HG02642 (cell line): ENCODE data around the gene FAM120A.
"Not testable (repeated sequence)": the region's sequence is repeated elsewhere in the genome, so short reads cannot be mapped to it uniquely, and the experiment has no call there.

Source experiments
- ATAC-seq: cut with Tn5 transposase; IDR thresholded peaks from one replicate; pipeline ENCODE4 v1.9.1; 2021; ENCODE audit warnings: mild to moderate bottlenecking; ENCODE audit not compliant: unreplicated experiment, poor library complexity

Gene FAM120A, protein sequence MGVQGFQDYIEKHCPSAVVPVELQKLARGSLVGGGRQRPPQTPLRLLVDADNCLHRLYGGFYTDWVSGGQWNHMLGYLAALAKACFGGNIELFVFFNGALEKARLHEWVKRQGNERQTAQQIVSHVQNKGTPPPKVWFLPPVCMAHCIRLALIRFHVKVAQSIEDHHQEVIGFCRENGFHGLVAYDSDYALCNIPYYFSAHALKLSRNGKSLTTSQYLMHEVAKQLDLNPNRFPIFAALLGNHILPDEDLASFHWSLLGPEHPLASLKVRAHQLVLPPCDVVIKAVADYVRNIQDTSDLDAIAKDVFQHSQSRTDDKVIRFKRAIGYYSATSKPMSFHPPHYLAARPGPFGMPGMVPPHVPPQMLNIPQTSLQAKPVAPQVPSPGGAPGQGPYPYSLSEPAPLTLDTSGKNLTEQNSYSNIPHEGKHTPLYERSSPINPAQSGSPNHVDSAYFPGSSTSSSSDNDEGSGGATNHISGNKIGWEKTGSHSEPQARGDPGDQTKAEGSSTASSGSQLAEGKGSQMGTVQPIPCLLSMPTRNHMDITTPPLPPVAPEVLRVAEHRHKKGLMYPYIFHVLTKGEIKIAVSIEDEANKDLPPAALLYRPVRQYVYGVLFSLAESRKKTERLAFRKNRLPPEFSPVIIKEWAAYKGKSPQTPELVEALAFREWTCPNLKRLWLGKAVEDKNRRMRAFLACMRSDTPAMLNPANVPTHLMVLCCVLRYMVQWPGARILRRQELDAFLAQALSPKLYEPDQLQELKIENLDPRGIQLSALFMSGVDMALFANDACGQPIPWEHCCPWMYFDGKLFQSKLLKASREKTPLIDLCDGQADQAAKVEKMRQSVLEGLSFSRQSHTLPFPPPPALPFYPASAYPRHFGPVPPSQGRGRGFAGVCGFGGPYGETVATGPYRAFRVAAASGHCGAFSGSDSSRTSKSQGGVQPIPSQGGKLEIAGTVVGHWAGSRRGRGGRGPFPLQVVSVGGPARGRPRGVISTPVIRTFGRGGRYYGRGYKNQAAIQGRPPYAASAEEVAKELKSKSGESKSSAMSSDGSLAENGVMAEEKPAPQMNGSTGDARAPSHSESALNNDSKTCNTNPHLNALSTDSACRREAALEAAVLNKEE

GRCh38 chr9:93450945-93451815 is at the start of gene FAM120A:
Gene FAM120A, plus strand, starts transcription at chr9:93451685. Its CDS starts 231 bp downstream, at chr9:93451916.
- peak; percentile 63 for ATAC-seq

DNA sequence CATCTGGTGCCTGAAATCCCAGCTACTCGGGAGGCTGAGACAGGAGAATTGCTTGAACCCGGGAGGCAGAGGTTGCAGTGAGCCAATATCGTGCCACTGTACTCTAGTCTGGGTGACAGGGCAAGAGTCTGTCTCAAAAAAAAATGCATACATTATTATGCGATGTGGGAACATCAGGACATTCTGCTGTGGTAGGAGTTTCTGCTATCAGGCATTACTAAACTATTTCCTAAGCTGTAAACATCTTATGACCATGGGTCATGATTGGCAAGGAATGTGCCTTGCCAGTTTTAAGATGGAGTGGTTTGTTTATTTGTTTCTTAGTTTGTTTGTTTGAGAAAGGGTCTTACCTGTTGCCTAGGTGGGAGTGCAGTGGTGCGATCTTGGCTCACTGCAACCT is 45.1 kb upstream of the FAM120A start:
- no peak for ATAC-seq

GRCh38 chr9:93413530-93413929 is 38.0 kb upstream of the FAM120A start:
- no peak for ATAC-seq

DNA sequence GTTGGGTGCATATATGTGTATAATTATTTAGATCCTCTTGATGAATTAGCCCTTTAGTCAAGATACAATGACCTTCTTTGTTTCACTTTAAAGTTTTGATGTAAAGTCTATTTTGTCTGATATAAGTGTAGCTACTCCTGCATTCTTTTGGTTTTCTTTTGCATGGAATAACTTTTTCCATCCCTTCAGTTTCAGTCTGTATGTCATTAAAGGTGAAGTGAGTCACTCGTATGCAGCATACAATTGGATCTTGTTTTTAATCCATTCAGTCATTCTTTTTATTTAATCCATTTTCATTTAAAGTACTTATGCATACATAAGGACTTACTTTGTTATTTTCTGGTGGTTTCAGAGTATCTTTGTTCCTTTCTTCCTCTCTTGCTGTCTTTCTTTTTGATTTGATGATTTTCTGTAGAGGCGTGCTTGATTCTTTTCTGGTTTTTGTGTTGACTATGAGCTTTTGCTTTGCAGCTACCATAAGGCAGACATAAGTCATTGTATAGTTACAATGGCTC is 36.3 kb upstream of the FAM120A start:
- ATAC-seq: no peak

GRCh38 chr9:93416530-93417235 is 34.8 kb upstream of the FAM120A start:
- ATAC-seq: no peak

DNA sequence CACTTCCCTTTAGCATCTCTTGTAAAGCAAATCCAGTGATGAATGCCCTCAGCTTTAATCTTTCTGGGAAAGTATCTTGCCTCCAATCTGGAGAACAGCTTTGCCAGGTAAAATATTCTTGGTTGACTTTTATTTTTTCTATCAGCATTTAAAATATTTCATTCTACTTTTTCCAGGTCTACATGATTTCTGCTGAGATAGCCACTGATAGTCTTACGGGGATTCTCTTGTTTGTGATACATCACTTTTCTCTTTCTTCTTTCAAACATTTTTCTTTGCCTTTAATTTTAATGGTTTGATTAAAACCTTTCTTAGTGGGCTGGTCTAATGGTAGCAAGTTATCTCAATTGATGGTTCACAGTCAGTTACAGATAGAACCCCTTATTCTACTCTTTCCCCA is 33.9 kb upstream of the FAM120A start:
- no peak for ATAC-seq

DNA sequence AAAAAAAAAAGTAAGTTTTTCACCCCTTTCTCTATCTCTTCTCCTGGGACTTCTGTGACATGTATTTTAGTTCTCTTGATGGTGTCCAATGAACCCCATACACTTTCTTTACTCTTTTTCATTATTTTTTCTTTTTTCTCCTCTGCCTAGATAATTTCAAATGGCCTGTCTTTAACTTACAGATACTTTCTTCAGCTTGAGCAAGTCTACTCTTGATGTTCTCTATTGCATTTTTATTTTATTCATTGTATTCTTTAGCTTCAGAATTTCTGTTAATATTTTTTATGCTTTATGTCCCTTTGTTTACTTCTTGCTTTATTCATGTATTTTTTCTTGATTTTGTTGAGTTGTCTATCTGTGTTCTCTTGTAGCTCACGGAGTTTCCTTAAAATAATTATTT is 32.5 kb upstream of the FAM120A start:
- ATAC-seq: no peak

GRCh38 chr9:93422977-93423616 is 28.4 kb upstream of the FAM120A start:
- ATAC-seq: no peak

GRCh38 chr9:93427655-93428379 is 23.7 kb upstream of the FAM120A start:
- no peak for ATAC-seq

DNA sequence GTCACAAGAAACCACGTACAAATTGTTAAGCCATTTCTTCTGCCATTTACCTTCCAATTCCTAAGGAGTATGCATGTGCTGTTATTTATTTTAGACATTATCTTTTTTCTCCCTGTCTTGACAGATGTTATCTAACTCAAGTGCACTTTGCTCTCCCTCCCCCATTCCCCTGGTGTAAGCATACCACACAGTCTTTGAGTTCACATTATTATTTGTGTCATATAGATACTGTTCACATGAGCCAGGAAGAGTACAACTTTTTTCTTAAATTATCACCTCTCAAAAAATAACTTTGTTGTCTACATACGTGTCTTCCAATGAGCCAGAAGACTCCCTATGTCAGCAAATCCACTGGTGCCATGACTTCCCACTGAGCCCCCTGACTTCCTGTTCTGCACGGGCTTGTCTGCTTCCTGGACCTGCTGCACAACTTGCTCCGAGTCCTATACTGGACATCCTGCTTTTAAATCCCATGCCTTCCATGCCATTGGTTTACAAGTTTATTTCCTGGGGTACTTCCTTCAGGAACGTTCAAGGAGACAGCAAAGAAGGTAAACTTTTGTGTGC is 19.9 kb upstream of the FAM120A start:
- ATAC-seq: no peak

GRCh38 chr9:93432964-93433363 is 18.5 kb upstream of the FAM120A start:
- ATAC-seq: no peak

DNA sequence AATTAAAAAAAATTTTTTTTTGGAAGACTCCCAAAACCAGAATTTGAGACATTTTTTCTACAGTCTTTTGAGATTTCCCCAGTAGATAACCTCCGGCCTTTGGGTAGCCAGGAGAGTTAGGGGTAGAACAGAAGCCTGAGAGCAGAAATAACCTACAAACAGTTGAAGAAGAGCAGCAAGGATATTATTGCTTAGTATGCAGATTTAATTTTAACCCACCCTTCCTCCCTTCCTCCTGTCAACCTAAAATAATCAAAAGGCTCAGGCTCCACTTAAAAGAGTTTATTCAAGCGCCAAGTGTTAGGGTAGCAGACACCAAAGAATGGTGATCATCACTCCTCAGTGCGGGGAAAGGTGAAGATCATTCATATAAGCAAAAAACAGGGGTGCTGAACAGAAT is 17.4 kb upstream of the FAM120A start:
- ATAC-seq: no peak

DNA sequence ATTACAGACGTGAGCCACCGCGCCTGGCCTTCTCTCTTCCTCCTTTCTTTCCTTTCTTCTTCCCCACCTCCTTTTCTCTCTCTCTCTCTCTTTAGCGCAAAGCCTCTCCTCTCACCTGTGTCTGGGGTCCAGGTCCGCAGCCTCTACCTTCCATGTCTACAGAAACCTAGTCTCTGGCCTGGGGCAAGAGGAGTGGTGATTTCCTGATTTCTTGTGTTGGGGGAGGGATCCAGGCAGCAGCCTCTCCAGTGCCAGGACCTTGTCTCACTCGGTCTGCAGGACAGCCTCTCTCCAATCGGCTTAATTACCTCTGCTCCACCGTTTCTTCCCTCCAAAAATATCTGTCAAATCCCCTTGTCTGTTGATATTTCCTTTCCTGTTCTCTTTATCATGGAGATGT is 16.1 kb upstream of the FAM120A start:
- no peak for ATAC-seq

DNA sequence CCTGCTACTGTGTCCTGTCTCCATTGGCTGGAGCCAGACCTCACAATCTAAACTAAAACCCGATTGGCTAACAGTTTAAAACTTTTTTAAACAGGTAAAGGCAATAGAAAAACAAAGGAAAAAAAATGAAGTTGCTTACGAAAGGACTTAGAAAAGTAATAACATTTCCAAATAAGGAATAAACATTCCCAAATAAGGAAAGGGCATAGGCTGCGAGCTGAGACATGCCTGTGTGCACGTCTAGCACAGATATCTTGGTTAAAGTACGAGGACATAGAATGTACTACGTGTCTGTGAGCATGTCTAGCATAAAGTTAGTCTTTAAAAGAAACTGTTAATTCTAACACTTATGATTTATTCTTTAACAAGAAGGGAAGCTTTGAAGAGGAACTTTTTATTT is 15.3 kb upstream of the FAM120A start:
- no peak for ATAC-seq

DNA sequence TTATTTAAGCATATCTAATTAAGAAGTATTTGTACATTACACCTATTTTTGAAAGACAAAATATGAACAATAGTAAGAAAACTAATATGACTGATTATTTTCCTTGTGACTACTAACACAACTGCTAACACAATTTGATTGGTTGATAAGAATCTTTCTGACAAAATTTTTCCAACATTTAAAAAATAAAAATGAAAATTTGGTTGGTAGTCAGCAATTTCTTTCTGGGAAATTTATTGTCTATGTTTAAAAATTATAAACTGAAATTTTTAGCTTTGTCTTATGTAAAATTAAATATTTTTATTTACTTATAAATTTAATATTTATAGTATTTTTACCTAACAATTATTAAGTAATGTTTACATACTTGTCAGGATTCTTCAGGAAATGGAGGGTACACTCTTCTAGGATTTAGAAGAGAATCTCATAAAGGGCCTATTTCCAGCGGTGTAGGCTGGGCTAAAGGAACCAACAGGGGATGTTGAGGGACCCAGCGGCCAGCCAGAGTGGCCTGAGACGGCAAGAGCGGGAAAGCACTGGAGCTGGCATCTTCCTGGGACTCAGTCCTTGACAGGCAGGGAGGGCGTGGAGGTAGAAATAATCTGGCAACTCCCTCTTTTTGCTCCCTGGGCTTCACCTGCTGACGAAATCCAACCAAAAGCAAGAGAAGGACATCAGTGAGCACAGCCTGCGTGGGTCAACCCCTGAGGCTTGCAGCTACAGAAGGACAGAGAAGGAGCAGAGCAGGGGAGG is 14.7 kb upstream of the FAM120A start:
- ATAC-seq: no peak

DNA sequence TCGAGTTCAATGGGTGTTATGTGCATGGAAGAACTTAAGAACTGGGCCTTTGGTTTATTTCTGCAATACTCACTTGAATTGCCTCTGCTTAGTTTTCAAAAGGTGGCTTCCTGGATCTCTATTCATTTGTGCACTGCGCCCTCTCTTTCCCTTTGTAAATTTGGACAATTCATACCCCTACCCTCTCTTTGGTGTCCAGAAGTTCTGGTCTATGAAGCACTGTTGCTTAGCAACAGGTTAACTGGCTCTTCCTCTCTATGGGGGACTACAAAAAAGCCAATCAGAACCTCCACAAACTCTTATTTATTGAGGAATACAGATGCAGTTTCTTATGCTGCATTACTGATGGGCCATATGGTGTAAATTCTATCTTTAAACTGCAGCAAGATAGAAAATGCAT is 13.5 kb upstream of the FAM120A start:
- no peak for ATAC-seq

GRCh38 chr9:93439301-93439700 is 12.2 kb upstream of the FAM120A start:
- not testable (repeated sequence) for ATAC-seq
